Adrenal gland (tissue), 5 donors: ENCODE data around the gene UNK.

Experiments used
- CTCF ChIP-seq, 6 experiments: fragments of 450-650 bp in 4 of 6; fragments of 200-600 bp in 2 of 6; sonication (generic) in 1 of 6; IDR thresholded peaks; 1 replicate in 5 of 6; 2 replicates in 1 of 6; pipeline versions ENCODE4 v1.5.1 to v1.8.0; 2016 to 2021; ENCODE audit warnings: antibody characterized with exemption in 6 of 6, mild to moderate bottlenecking in 2 of 6, moderate library complexity in 1 of 6
- POLR2A ChIP-seq, 2 donors: fragments of 450-650 bp; IDR thresholded peaks; one replicate each; pipeline ENCODE4 v1.6.1; 2017; ENCODE audit warnings: antibody characterized with exemption in 2 of 2, mild to moderate bottlenecking in 2 of 2, moderate library complexity in 1 of 2
- donor health status: DM: no; HTN: no; CAD: no.

GRCh38 chr17:75785016-75785890 lies 647 bp downstream of the UNK start:
- TF ChIP-seq CTCF (IDR thresholded peaks at IDR 0.05) (peak in 1 of 6 experiments; percentile 8), POLR2A (IDR thresholded peaks at IDR 0.05) (peak in 1 of 2 donors; percentile 39)
